Measurements from ENCODE around the gene NR3C2. TPM values are rescaled to one million over a fixed set of nuclear protein-coding genes. Genes with fewer than 3 reads are reported as not detected.

The NR3C2 gene
- total and polyA plus RNA-seq, 8 donors: 2.0 to 36.4 (median 16.9) TPM

DNA sequence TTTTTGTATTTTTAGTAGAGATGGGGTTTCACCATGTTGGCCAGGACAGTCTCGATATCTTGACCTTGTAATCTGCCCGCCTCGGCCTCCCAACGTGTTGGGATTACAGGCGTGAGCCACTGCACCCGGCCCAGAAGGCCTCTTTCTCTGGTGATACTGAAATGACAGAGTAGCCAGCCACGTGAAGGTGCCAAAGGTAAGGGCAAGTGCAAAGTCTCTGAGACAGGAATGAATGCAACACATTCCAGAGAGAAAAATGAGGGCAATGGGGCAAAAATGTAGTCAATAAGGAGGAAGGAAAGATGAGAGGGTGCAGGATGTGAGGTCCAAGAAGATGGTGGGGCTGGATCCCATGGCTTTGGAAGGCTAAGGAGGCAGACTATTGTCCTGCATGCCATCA lies 176.0 kb downstream of the NR3C2 start:
- Histone ChIP-seq H3K4me1 (peaks cover 0 to 12% (median 2%) of the 10 kb centered on the region in 4 donors), H3K27me3 (no peaks in the 10 kb centered on the region), H3K4me3 (no peak overlapping the region), H3K27ac (no peak overlapping the region), H3K36me3 (no peaks in the 10 kb centered on the region), H3K9me3 (no peaks in the 10 kb centered on the region)
- 91 to 98% (median 97%) methylated on average over 7 of the region's 7 CpGs for WGBS, 5 donors
- DNase-seq: no peak
- TF ChIP-seq, protein P1, sequence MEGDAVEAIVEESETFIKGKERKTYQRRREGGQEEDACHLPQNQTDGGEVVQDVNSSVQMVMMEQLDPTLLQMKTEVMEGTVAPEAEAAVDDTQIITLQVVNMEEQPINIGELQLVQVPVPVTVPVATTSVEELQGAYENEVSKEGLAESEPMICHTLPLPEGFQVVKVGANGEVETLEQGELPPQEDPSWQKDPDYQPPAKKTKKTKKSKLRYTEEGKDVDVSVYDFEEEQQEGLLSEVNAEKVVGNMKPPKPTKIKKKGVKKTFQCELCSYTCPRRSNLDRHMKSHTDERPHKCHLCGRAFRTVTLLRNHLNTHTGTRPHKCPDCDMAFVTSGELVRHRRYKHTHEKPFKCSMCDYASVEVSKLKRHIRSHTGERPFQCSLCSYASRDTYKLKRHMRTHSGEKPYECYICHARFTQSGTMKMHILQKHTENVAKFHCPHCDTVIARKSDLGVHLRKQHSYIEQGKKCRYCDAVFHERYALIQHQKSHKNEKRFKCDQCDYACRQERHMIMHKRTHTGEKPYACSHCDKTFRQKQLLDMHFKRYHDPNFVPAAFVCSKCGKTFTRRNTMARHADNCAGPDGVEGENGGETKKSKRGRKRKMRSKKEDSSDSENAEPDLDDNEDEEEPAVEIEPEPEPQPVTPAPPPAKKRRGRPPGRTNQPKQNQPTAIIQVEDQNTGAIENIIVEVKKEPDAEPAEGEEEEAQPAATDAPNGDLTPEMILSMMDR (IDR thresholded peaks at IDR 0.05): no peak
- TF ChIP-seq EP300 (IDR thresholded peaks at IDR 0.05): no peak
- no peak for TF ChIP-seq POLR2A (IDR thresholded peaks at IDR 0.05)
- TF ChIP-seq POLR2AphosphoS5 (IDR thresholded peaks at IDR 0.05): no peak
- intact Hi-C loops (cut with DNase I; ENCODE audit: low total_unique reads): no loop called here

GRCh38 chr4:148265627-148266026 lies 176.6 kb downstream of the NR3C2 start:
- Histone ChIP-seq H3K4me1 (peaks cover 0 to 6% (median 2%) of the 10 kb centered on the region in 4 donors), H3K36me3 (no peaks in the 10 kb centered on the region), H3K27me3 (no peaks in the 10 kb centered on the region), H3K4me3 (no peak overlapping the region), H3K9me3 (no peaks in the 10 kb centered on the region), H3K27ac (no peak overlapping the region)
- DNase-seq: peak in 1 of 2 donors; percentile 22
- intact Hi-C loops (cut with DNase I; ENCODE audit: low total_unique reads): no loop called here
- TF ChIP-seq EP300 (IDR thresholded peaks at IDR 0.05): no peak
- TF ChIP-seq, protein P1 (IDR thresholded peaks at IDR 0.05): no peak
- 55 to 77% (median 65%) methylated on average over 5 of the region's 5 CpGs for WGBS, 5 donors

GRCh38 chr4:148263802-148264201 lies 178.4 kb downstream of the NR3C2 start:
- H3K27ac ChIP-seq: no peak overlapping the region
- H3K9me3 ChIP-seq: no peaks in the 10 kb centered on the region
- H3K36me3 ChIP-seq: no peaks in the 10 kb centered on the region
- H3K27me3 ChIP-seq: no peaks in the 10 kb centered on the region
- peaks cover 0 to 5% (median under 1%) of the 10 kb centered on the region in 4 donors for H3K4me1 ChIP-seq
- H3K4me3 ChIP-seq: no peak overlapping the region
- WGBS, 5 donors: 30 to 60% (median 49%) methylated on average over 2 of the region's 2 CpGs
- intact Hi-C loops (cut with DNase I; ENCODE audit: low total_unique reads): no loop called here
- DNase-seq: no peak
- TF ChIP-seq, protein P1 (IDR thresholded peaks at IDR 0.05): no peak
- TF ChIP-seq POLR2AphosphoS5 (IDR thresholded peaks at IDR 0.05): no peak
- TF ChIP-seq EP300 (IDR thresholded peaks at IDR 0.05): no peak
- no peak for TF ChIP-seq POLR2A (IDR thresholded peaks at IDR 0.05)

DNA sequence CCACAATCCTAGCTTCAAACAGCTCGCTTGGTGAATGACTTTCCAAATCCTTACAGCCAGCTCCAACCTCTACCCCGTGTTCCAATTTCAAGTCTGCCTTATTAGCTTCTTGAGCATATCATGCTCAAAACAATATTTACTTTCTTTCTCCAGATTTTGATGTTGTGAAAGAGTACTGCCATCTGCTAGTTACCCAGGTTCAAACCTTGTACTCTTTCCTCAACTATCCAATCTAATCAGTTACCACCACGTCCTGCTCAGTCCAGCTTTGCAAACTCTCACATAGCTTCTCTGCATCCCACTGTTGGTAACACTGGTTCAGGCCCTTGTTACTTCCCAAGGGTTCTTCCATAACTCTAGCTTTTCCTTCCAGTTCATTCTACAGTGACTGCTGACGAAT lies 179.1 kb downstream of the NR3C2 start:
- peaks cover 0 to 5% (median under 1%) of the 10 kb centered on the region in 4 donors for H3K4me1 ChIP-seq
- no peaks in the 10 kb centered on the region for H3K27me3 ChIP-seq
- TF ChIP-seq, protein P1 (IDR thresholded peaks at IDR 0.05): no peak
- TF ChIP-seq POLR2A (IDR thresholded peaks at IDR 0.05) (no peak), POLR2AphosphoS5 (IDR thresholded peaks at IDR 0.05) (no peak), EP300 (IDR thresholded peaks at IDR 0.05) (no peak)
- H3K9me3 ChIP-seq: no peaks in the 10 kb centered on the region
- no peak overlapping the region for H3K4me3 ChIP-seq
- DNase-seq: no peak
- H3K36me3 ChIP-seq: no peaks in the 10 kb centered on the region
- WGBS, 5 donors: 69 to 81% (median 78%) methylated on average over 4 of the region's 4 CpGs
- no peak overlapping the region for H3K27ac ChIP-seq
- intact Hi-C loops (cut with DNase I; ENCODE audit: low total_unique reads): no loop called here

All from stomach (tissue), 9 donors.